HUES6 (cell line): ENCODE measurements around the gene LRRN4.
"Not testable (repeated sequence)": the region's sequence is repeated elsewhere in the genome, so short reads cannot be mapped to it uniquely, and the experiment has no call there.

Experiments used
- H3K27ac ChIP-seq: 2 replicates; pipeline ENCODE4 v1.7.0; 2013; ENCODE audit warnings: low read depth, mild to moderate bottlenecking, low read length, inconsistent platforms
- H3K27me3 ChIP-seq: 2 replicates; pipeline ENCODE4 v1.6.1; 2013; ENCODE audit warnings: low read length; ENCODE audit not compliant: control insufficient read depth, insufficient read depth
- H3K36me3 ChIP-seq: 2 replicates; pipeline ENCODE4 v1.6.1; 2013; ENCODE audit warnings: low read length; ENCODE audit not compliant: control insufficient read depth, insufficient read depth
- H3K4me1 ChIP-seq: 2 replicates; pipeline ENCODE4 v1.6.1; 2013; ENCODE audit warnings: low read length; ENCODE audit not compliant: control insufficient read depth, insufficient read depth
- H3K4me3 ChIP-seq: 2 replicates; pipeline ENCODE4 v1.5.1; 2013; ENCODE audit warnings: low read depth, low read length
- H3K9ac ChIP-seq: one replicate; pipeline ENCODE4 v1.6.1; 2013; ENCODE audit warnings: mild to moderate bottlenecking, low read length
- H3K9me3 ChIP-seq: 2 replicates; pipeline ENCODE4 v1.6.1; 2013; ENCODE audit warnings: low read depth, low read length; ENCODE audit not compliant: control insufficient read depth, insufficient read depth

The LRRN4 gene

GRCh38 chr20:6058684-6059295, 4.9 kb upstream of the LRRN4 start:
- Histone ChIP-seq H3K4me1 (peaks cover 15% of the 10 kb centered on the region), H3K4me3 (no peak overlapping the region), H3K27ac (no peak overlapping the region), H3K9me3 (no peaks in the 10 kb centered on the region), H3K36me3 (no peaks in the 10 kb centered on the region), H3K27me3 (peaks cover 6% of the 10 kb centered on the region), H3K9ac (no peak overlapping the region)

GRCh38 chr20:6057691-6058090, 3.8 kb upstream of the LRRN4 start:
- H3K4me3 ChIP-seq, result no peak overlapping the region
- H3K36me3 ChIP-seq, result no peaks in the 10 kb centered on the region
- peaks cover 17% of the 10 kb centered on the region for H3K27me3 ChIP-seq
- H3K9ac ChIP-seq, result no peak overlapping the region
- H3K27ac ChIP-seq, result no peak overlapping the region
- peaks cover 26% of the 10 kb centered on the region for H3K4me1 ChIP-seq
- H3K9me3 ChIP-seq, result no peaks in the 10 kb centered on the region

GRCh38 chr20:6057139-6057538, 3.3 kb upstream of the LRRN4 start:
- H3K4me3 ChIP-seq, result no peak overlapping the region
- no peak overlapping the region for H3K27ac ChIP-seq
- H3K9me3 ChIP-seq, result no peaks in the 10 kb centered on the region
- H3K36me3 ChIP-seq, result no peaks in the 10 kb centered on the region
- peaks cover 23% of the 10 kb centered on the region for H3K27me3 ChIP-seq
- peaks cover 29% of the 10 kb centered on the region for H3K4me1 ChIP-seq
- no peak overlapping the region for H3K9ac ChIP-seq

- Histone ChIP-seq H3K9me3 (no peaks in the 10 kb centered on the region), H3K9ac (peak overlapping the region; percentile 62), H3K4me3 (no peak overlapping the region), H3K36me3 (no peaks in the 10 kb centered on the region), H3K27me3 (peaks cover 33% of the 10 kb centered on the region), H3K4me1 (peaks cover 29% of the 10 kb centered on the region), H3K27ac (no peak overlapping the region; the same call in 1 of the 2 replicates)
These were observed 2.2 kb upstream of the LRRN4 start for GRCh38 chr20:6055981-6056569.

GRCh38 chr20:6055161-6055783, 1.4 kb upstream of the LRRN4 start:
- peak overlapping the region; percentile 47; the same call in 1 of the 2 replicates for H3K27ac ChIP-seq
- peak overlapping the region; percentile 62 for H3K9ac ChIP-seq
- H3K4me3 ChIP-seq, result no peak overlapping the region; the same call in 1 of the 2 replicates
- peaks cover 29% of the 10 kb centered on the region for H3K4me1 ChIP-seq
- H3K36me3 ChIP-seq, result no peaks in the 10 kb centered on the region; the same call in 1 of the 2 replicates
- no peaks in the 10 kb centered on the region for H3K9me3 ChIP-seq
- H3K27me3 ChIP-seq, result peaks cover 41% of the 10 kb centered on the region

- not testable (repeated sequence) for H3K36me3 ChIP-seq, H3K9me3 ChIP-seq, H3K27ac ChIP-seq, H3K4me3 ChIP-seq
- peak overlapping the region; percentile 45 for H3K9ac ChIP-seq
- peaks cover 29% of the 10 kb centered on the region for H3K4me1 ChIP-seq
- H3K27me3 ChIP-seq, result peaks cover 47% of the 10 kb centered on the region
These were observed 810 bp upstream of the LRRN4 start for GRCh38 chr20:6054689-6055051.

- Histone ChIP-seq H3K9ac (peak overlapping the region; percentile 70), H3K9me3 (no peaks in the 10 kb centered on the region), H3K27ac (no peak overlapping the region), H3K4me3 (peak overlapping the region; percentile 67), H3K27me3 (peaks cover 53% of the 10 kb centered on the region), H3K36me3 (no peaks in the 10 kb centered on the region; the same call in 1 of the 2 replicates), H3K4me1 (peaks cover 24% of the 10 kb centered on the region)
These were observed 640 bp downstream of the LRRN4 start for GRCh38 chr20:6053064-6053775.

- Histone ChIP-seq H3K9me3 (no peaks in the 10 kb centered on the region), H3K4me3 (peak overlapping the region; percentile 67), H3K9ac (peak overlapping the region; percentile 70), H3K36me3 (no peaks in the 10 kb centered on the region; the same call in 1 of the 2 replicates), H3K27me3 (peaks cover 53% of the 10 kb centered on the region), H3K27ac (no peak overlapping the region), H3K4me1 (peaks cover 24% of the 10 kb centered on the region)
These were observed 2.4 kb downstream of the LRRN4 start for GRCh38 chr20:6051505-6051904.

GRCh38 chr20:6048391-6048790, 5.5 kb downstream of the LRRN4 start:
- Histone ChIP-seq H3K9ac (no peak overlapping the region), H3K4me3 (no peak overlapping the region), H3K27me3 (peaks cover 43% of the 10 kb centered on the region), H3K4me1 (peaks cover 10% of the 10 kb centered on the region), H3K9me3 (no peaks in the 10 kb centered on the region), H3K27ac (no peak overlapping the region), H3K36me3 (peaks cover 3% of the 10 kb centered on the region; the same call in 1 of the 2 replicates)

- H3K4me1 ChIP-seq, result no peaks in the 10 kb centered on the region
- peaks cover 15% of the 10 kb centered on the region; the same call in 1 of the 2 replicates for H3K36me3 ChIP-seq
- no peak overlapping the region for H3K27ac ChIP-seq
- H3K9ac ChIP-seq, result no peak overlapping the region
- no peak overlapping the region for H3K4me3 ChIP-seq
- peaks cover 24% of the 10 kb centered on the region for H3K27me3 ChIP-seq
- no peaks in the 10 kb centered on the region for H3K9me3 ChIP-seq
These were observed 7.4 kb downstream of the LRRN4 start for GRCh38 chr20:6046432-6046831.

- Histone ChIP-seq H3K27ac (no peak overlapping the region), H3K4me3 (no peak overlapping the region), H3K36me3 (peaks cover 23% of the 10 kb centered on the region), H3K4me1 (no peaks in the 10 kb centered on the region), H3K9me3 (no peaks in the 10 kb centered on the region), H3K27me3 (peaks cover 15% of the 10 kb centered on the region), H3K9ac (no peak overlapping the region)
These were observed 8.3 kb downstream of the LRRN4 start for GRCh38 chr20:6045566-6045965.
